Activated CD4-positive, alpha-beta T cell treated with anti-CD3 and anti-CD28 coated beads, Interleukin-2, amount 10 ng/mL, durations not matched to agents 7 days and 5 days (primary cell): ENCODE data around the gene OR51B6. TPM values are rescaled to one million over a fixed set of nuclear protein-coding genes. Genes with fewer than 3 reads are reported as not detected.
"Not testable (repeated sequence)": the region's sequence is repeated elsewhere in the genome, so short reads cannot be mapped to it uniquely, and the experiment has no call there.

Experiments used
- CTCF ChIA-PET: fragments of 350-600 bp; sonication (Branson Sonifier 250); formaldehyde crosslinking; loops from one replicate; lab custom pipeline; 2021; ENCODE audit warnings: antibody characterized with exemption; lab: Charles Lee
- POLR2A ChIA-PET: fragments of 350-600 bp; sonication (Branson Sonifier 250); formaldehyde crosslinking; loops from one replicate; lab custom pipeline; 2021; ENCODE audit warnings: antibody characterized with exemption; lab: Charles Lee
- DNase-seq: peaks from one replicate; pipeline ENCODE4 v3.0.0-alpha.2; 2020
- H3K27ac Mint-ChIP-seq: one replicate; pipeline ENCODE4 v1.8.0; 2021; ENCODE audit warnings: mild to moderate bottlenecking, moderate library complexity, mixed read lengths
- H3K27me3 Mint-ChIP-seq: one replicate; pipeline ENCODE4 v1.8.0; 2021; ENCODE audit warnings: mixed read lengths
- H3K36me3 Mint-ChIP-seq: one replicate; pipeline ENCODE4 v1.8.0; 2021; ENCODE audit warnings: low read depth, mixed read lengths
- H3K4me1 Mint-ChIP-seq: one replicate; pipeline ENCODE4 v1.8.0; 2021; ENCODE audit warnings: mixed read lengths
- H3K4me3 Mint-ChIP-seq: one replicate; pipeline ENCODE4 v1.8.0; 2021; ENCODE audit warnings: mild to moderate bottlenecking, moderate library complexity, mixed read lengths
- H3K9me3 Mint-ChIP-seq: one replicate; pipeline ENCODE4 v1.8.0; 2021; ENCODE audit warnings: mixed read lengths
- total RNA-seq, 2 experiments: library from RNA; stranded (reverse); gene quantifications; one replicate each; pipeline ENCODE4 v1.2.3, GENCODE V29; 2021

Gene OR51B6
- total RNA-seq, 2 experiments from 2014 or later = not detected

DNA sequence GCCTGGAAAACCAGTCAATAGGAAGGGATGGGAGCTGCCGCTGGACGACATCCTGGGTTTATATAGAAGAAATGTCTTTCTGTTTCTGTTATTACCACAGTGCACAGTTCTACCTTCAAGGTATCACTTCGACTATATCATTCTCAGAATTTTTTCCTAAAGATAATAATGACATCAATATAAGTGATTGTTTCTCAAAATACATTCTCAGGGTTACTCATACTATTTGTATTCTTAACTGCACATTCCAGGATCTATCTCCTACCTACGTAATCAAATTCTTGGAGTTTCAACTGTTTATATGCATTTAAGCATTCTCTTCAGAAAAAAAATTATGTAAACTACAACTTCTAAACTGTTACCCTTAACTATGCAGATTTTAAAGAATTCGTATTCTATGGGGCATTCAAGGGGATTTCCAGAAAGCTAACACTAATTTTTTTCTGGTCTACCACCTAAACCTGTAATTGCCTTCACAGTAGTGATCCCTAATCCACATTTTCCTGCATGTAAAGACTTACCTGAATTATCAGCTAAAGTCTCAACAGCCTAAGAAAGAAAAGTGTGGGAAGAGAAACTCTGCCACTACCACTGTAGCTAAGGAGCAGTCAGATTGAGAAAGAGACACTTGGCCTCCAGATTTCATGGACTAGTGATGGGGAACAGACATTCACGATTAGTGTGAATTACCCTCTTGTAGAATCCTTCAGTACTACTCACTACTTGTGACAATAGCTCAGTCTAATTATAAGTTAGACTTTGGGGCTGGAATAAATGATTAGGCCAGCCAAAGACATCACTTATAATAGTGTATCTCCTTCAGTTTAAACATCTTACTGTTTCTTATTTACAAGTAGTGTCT lies 7.6 kb upstream of the OR51B6 start, which contains the start of gene OR51B5:
Gene OR51B5 (minus strand): TSS at position 51 of the 862 bp plus-strand sequence. CDS start 0 bp downstream, at position 51.
- POLR2A ChIA-PET = no interaction called here
- Mint-ChIP-seq H3K36me3 (no peaks in the 10 kb centered on the region), H3K9me3 (no peaks in the 10 kb centered on the region)

DNA sequence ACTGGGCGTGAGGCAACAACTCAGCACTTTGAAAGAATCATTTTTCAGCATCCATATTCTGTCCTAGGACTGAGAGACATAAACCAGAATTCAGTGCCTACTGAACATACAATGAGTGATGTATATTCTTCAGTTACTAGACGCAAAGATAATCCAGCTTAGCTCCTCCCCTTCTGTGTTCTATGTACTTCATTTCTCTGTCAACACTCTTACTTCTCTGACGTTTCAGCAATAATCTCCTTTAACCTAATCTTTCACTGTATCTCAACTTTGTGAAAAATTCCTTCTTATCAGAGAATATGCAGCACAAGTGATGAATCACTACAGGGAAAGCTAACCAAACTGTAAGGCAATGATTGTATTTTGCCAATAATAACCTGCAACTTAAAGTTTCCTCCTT lies 5.5 kb upstream of the OR51B6 start:
- Mint-ChIP-seq H3K4me1 (no peaks in the 10 kb centered on the region), H3K27me3 (no peaks in the 10 kb centered on the region), H3K9me3 (no peaks in the 10 kb centered on the region), H3K36me3 (no peaks in the 10 kb centered on the region), H3K4me3 (no peak overlapping the region), H3K27ac (no peak overlapping the region)
- no peak for DNase-seq
- POLR2A ChIA-PET = no interaction called here
- CTCF ChIA-PET = no interaction called here

More for the DNA sequence above, 7.6 kb upstream of the OR51B6 start, which contains the start of gene OR51B5:
- no peak within 1 kb of the TSS for H3K4me3 Mint-ChIP-seq
- no peak for DNase-seq
- CTCF ChIA-PET = no interaction called here
- no peak within 1 kb of the TSS for H3K27ac Mint-ChIP-seq
- H3K4me1 Mint-ChIP-seq = no peaks in the 10 kb centered on the region
- no peaks in the 10 kb centered on the region for H3K27me3 Mint-ChIP-seq

DNA sequence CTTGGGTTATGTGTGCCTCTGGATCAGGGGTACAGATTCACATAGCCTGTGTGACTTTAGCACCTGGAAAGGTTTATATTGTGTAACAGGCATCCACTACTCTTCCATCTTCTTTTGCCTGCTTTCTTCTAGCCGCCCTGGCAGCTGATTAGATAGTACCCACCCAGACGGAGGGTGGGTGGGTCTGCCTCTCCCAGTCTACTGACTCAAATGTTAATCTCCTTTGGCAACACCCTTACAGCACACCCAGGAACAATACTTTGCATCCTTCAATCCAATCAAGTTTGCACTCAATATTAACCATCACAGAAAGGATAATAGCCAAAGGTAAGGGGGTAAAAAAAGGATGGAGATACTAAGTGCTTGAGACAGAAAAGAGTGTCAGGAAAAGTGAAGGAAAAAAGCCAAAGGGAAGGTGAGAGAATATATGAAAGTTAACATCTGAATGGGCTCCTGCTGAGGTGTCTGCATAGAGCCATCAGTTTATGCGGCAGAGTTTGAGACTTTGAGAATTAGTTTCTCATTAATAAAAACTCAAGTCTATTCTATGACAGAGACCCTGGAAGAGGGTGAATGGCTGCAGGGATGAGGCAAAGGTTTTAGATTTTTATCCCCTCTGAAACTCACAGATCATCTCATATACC lies 2.6 kb upstream of the OR51B6 start:
- ChIA-PET POLR2A (no interaction called here), CTCF (no interaction called here)
- Mint-ChIP-seq H3K4me1 (no peaks in the 10 kb centered on the region), H3K9me3 (no peaks in the 10 kb centered on the region), H3K27me3 (no peaks in the 10 kb centered on the region), H3K4me3 (no peak overlapping the region), H3K36me3 (no peaks in the 10 kb centered on the region), H3K27ac (no peak overlapping the region)
- DNase-seq = no peak

DNA sequence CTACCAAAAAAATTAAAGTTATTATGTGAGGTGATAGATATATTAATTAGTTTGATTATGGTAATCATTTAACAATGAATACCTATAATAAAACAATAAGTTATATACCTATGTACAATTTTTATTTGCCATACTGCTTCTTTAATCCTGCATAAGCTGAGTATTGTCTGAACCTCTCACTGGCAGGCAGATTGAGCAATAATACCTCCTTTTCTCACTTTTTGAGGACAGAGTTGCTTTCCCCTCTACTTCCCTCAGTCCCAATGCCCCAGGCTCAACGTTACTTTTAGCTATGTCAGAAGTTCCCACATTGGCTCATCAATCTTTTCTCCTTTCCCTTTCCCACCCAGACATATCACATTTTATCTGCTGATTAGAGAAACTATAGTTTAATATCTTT lies 1.8 kb upstream of the OR51B6 start:
- POLR2A ChIA-PET = no interaction called here
- H3K9me3 Mint-ChIP-seq = no peaks in the 10 kb centered on the region
- no peaks in the 10 kb centered on the region for H3K27me3 Mint-ChIP-seq
- CTCF ChIA-PET = no interaction called here
- H3K4me3 Mint-ChIP-seq = no peak overlapping the region
- H3K36me3 Mint-ChIP-seq = no peaks in the 10 kb centered on the region
- H3K27ac Mint-ChIP-seq = no peak overlapping the region
- no peak for DNase-seq
- no peaks in the 10 kb centered on the region for H3K4me1 Mint-ChIP-seq

DNA sequence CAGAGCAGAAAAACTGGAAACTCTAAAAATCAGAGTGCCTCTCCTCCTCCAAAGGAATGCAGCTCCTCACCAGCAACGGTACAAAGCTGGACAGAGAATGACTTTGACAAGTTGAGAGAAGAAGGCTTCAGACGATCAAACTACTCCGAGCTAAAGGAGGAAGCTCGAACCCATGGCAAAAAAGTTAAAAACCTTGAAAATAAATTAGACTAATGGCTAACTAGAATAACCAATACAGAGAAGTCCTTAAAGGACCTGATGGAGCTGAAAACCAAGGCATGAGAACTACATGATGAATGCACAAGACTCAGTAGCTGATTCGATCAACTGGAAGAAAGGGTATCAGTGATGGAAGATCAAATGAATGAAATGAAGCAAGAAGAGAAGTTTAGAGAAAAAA lies 4.7 kb downstream of the OR51B6 start:
- POLR2A ChIA-PET, H3K27me3 Mint-ChIP-seq, H3K4me3 Mint-ChIP-seq, DNase-seq, H3K36me3 Mint-ChIP-seq, H3K27ac Mint-ChIP-seq, H3K9me3 Mint-ChIP-seq, CTCF ChIA-PET, H3K4me1 Mint-ChIP-seq: not testable (repeated sequence)

DNA sequence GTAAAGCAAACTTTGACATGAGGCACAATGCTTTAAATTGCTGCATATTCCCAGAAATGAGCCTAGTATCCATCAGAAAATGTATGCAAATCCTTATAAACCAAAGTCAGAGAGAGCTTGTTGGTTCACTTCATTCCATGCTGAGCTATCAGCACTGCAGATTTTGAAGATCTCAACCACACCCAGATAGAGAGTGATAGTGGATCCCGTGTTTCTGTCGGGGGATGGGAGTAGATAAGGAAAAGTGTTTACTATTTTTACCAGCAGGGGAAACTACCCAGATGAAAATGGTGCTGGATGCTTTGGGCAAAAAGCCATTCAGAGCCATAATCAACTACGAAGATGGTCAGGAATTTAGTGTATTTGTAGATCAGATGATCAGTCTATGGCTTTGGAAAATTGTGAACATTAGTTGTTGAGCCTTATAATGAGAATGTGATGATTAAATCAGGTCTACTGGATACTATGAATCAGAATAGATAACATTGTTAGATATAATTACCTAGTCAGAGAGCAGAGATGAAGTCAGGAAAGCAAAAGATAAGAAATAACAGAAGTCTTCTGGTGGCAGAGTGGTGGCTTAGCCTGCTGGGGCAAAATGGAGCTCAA lies 10.8 kb downstream of the OR51B6 start:
- Mint-ChIP-seq H3K27ac (no peak overlapping the region), H3K4me1 (no peaks in the 10 kb centered on the region), H3K9me3 (no peaks in the 10 kb centered on the region), H3K27me3 (peaks cover 2% of the 10 kb centered on the region), H3K36me3 (no peaks in the 10 kb centered on the region), H3K4me3 (no peak overlapping the region)
- DNase-seq = no peak
- POLR2A ChIA-PET = no interaction called here
- CTCF ChIA-PET = interaction anchor here (0.7 kb wide), 1 partner anchor 87 kb away, joined by 3 read pairs; no protein-coding TSS in a partner anchor

DNA sequence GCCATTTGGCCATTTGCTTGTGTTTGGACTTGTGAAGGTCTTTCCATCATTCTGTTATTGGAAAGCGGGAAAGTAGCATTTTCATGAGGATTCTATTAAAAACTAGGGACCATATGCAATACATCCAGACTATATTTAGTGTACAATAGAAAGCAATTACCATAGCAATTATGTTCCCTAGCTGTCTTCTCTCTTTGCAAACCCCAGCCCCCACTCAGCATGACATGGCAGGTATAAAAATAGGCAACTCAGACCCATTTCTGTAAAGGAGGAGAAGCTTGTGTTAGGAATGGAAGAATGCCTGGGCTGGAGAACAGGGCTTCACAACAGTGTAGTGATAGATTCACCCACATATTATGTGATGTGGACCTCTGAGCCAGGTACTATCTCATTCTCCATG lies 12.4 kb downstream of the OR51B6 start:
- no peak overlapping the region for H3K27ac Mint-ChIP-seq

DNA sequence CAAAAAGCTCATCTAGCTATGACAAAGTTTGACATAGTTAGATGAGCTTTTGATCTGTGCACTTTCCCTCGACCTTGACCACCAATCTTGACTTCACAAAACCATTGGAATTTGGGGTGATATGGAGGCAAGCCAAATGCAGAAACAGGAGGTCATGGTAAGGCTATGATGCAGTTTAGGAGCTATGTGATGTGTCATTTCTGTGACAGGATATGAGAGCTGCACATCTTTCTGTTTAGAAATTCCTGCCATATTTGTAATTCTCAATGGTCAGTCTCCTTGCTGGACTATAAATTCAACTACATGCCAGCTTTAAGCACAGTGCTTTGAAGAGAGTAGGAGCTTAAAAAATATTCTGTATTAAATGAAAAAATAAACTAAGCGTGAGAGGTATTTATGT lies 12.9 kb downstream of the OR51B6 start:
- POLR2A ChIA-PET = no interaction called here
- no peak overlapping the region for H3K4me3 Mint-ChIP-seq
- no peak overlapping the region for H3K27ac Mint-ChIP-seq
- no peak for DNase-seq
- peaks cover 2% of the 10 kb centered on the region for H3K27me3 Mint-ChIP-seq
- no peaks in the 10 kb centered on the region for H3K36me3 Mint-ChIP-seq
- no peaks in the 10 kb centered on the region for H3K9me3 Mint-ChIP-seq
- CTCF ChIA-PET = no interaction called here
- H3K4me1 Mint-ChIP-seq = no peaks in the 10 kb centered on the region

More for the DNA sequence above, 12.4 kb downstream of the OR51B6 start:
- Mint-ChIP-seq H3K9me3 (no peaks in the 10 kb centered on the region), H3K4me3 (no peak overlapping the region), H3K4me1 (no peaks in the 10 kb centered on the region), H3K27me3 (peaks cover 2% of the 10 kb centered on the region), H3K36me3 (no peaks in the 10 kb centered on the region)
- ChIA-PET CTCF (no interaction called here), POLR2A (no interaction called here)
- DNase-seq = no peak

DNA sequence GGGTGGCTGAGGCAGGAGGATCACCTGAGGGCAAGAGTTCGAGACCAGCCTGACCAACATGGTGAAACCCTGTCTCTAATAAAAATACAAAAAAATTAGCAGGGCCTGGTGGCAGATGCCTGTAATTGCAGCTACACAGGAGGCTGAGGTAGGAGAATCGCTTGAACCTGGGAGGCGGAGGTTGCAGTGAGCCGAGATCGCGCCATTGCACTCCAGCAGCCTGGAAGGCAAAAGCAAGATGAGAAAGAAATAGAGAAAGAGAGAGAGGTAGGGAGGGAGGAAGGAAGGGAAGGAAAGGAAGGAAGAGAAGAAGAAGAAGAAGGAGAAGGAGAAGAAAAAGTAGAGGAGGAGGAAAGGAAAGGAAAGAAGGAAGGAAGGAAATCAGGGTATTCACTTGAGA lies 15.1 kb downstream of the OR51B6 start:
- H3K27ac Mint-ChIP-seq, H3K9me3 Mint-ChIP-seq, H3K4me1 Mint-ChIP-seq, H3K27me3 Mint-ChIP-seq, H3K36me3 Mint-ChIP-seq, POLR2A ChIA-PET, H3K4me3 Mint-ChIP-seq, CTCF ChIA-PET, DNase-seq: not testable (repeated sequence)

DNA sequence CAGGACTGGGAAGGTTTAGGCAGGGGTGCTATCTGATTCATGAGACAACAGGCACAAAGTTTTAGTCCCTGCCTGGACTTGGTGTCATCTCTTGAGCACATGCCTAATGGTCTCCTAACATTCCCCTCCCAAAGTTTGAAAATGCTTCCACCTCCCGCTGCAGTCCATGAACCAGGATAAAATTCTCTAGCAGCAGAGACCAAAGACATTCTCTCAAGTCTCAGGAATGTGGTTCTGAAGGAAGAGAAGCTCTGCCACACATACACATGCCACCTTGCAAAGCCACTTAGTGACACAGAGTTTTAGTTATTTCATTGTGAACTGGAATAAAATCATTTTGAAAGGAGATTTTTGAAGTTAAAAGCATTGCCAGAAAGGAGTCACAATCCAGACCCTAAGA lies 15.5 kb downstream of the OR51B6 start:
- ChIA-PET POLR2A (no interaction called here), CTCF (no interaction called here)
- H3K4me1 Mint-ChIP-seq = no peaks in the 10 kb centered on the region
- no peaks in the 10 kb centered on the region for H3K36me3 Mint-ChIP-seq
- no peak overlapping the region for H3K27ac Mint-ChIP-seq
- no peaks in the 10 kb centered on the region for H3K9me3 Mint-ChIP-seq
- DNase-seq = no peak
- H3K4me3 Mint-ChIP-seq = no peak overlapping the region
- peaks cover 6% of the 10 kb centered on the region for H3K27me3 Mint-ChIP-seq

DNA sequence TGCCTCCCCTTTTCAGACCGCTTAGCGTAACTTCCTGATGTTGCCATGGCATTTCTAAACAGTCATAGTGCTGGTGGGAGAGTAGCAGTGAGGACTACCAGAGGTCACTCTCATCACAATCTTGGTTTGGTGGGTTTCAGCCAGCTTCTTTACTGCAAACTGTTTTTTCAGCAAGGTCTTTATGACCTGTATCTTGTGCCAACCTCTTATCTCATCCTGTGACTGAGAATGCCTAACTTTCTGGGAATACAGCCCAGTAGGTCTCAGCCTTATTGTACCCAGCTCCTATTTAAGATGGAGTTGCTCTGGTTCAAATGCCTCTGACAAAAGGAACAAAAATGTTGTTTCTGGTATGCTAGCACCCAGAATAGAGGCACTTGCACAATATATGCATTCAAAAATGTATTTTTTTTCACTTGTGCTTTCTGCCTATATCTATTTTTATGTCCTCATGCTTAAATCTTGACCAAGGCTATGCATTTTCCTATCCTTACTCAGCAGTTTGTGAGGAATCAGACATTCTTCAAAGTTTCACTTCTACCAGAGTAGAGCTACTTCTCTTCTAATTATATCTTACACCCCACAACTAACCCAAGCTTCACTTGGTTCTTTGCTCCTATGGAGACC lies 16.3 kb downstream of the OR51B6 start:
- Mint-ChIP-seq H3K27me3 (peaks cover 6% of the 10 kb centered on the region), H3K36me3 (no peaks in the 10 kb centered on the region), H3K9me3 (no peaks in the 10 kb centered on the region), H3K27ac (no peak overlapping the region), H3K4me1 (no peaks in the 10 kb centered on the region), H3K4me3 (no peak overlapping the region)
- ChIA-PET POLR2A (no interaction called here), CTCF (no interaction called here)
- DNase-seq = no peak

DNA sequence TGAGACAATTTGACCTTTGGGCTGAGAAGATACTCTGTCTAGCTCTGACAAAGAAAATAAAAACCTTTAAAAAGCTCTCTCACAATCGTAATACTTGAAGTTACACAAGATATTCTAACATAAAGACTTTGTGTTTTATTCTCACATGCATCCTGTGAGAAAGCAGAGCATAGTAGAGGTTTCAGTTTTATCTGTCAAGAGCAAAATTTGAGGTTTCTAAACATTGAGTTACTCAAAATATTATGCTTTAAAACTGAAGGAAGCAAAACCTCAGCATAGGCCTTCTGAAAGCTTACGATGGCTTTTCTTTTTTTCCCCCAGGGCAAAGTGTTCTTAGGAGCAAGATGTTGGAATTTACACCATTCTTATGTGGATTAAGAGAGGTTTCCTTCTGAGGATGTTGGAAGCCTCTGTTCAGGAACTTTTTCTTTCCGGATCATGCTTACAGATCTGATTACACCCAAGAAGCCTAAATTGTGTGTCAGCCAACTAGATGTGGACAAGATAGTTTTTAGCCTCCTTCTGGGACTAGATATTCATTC lies 17.3 kb downstream of the OR51B6 start:
- POLR2A ChIA-PET = no interaction called here

More for the DNA sequence above, 17.3 kb downstream of the OR51B6 start:
- CTCF ChIA-PET = no interaction called here
- H3K27ac Mint-ChIP-seq = no peak overlapping the region
- peaks cover 5% of the 10 kb centered on the region for H3K27me3 Mint-ChIP-seq
- H3K4me3 Mint-ChIP-seq = no peak overlapping the region
- H3K36me3 Mint-ChIP-seq = no peaks in the 10 kb centered on the region
- no peaks in the 10 kb centered on the region for H3K9me3 Mint-ChIP-seq
- DNase-seq = no peak
- no peaks in the 10 kb centered on the region for H3K4me1 Mint-ChIP-seq
